B cell (primary cell): ENCODE results near the gene BRD3. TPM values are rescaled to one million over a fixed set of nuclear protein-coding genes. Genes with fewer than 3 reads are reported as not detected.

Experiments
- ATAC-seq: fragments of 200-7000 bp; cut with Tn5 transposase; one replicate; pipeline ENCODE4 v1.10.0; 2021; ENCODE audit warnings: low read depth, mild to moderate bottlenecking, moderate number of reproducible peaks, moderate library complexity
- CTCF ChIA-PET: fragments of 350-600 bp; sonication (Branson Sonifier 250); formaldehyde crosslinking; loops from one replicate; lab custom pipeline; 2021; ENCODE audit warnings: antibody characterized with exemption, inconsistent platforms; lab: Charles Lee
- POLR2A ChIA-PET: fragments of 350-600 bp; sonication (Branson Sonifier 250); formaldehyde crosslinking; loops from one replicate; lab custom pipeline; 2021; ENCODE audit warnings: antibody characterized with exemption; lab: Charles Lee
- DNase-seq: peaks from one replicate; pipeline ENCODE4 v3.0.0; 2013
- H2AFZ ChIP-seq: 2 replicates; pipeline ENCODE4 v1.6.1; 2012; ENCODE audit warnings: mild to moderate bottlenecking, low read depth, low read length; ENCODE audit not compliant: insufficient read depth, poor library complexity, severe bottlenecking
- H3K27ac ChIP-seq, 2 donors: 1 replicate in 1 of 2; 2 replicates in 1 of 2; pipeline ENCODE4 v1.5.1; 2012 to 2013; ENCODE audit warnings: low read length in 2 of 2, mild to moderate bottlenecking in 2 of 2, moderate library complexity in 1 of 2
- H3K27me3 ChIP-seq, 4 experiments: fragments of 200-600 bp in 1 of 4; sonication (generic) in 1 of 4; replicated peaks in 1 of 4; 1 replicate in 2 of 4; 2 replicates in 2 of 4; pipeline versions ENCODE4 v1.6.1 to v1.7.0; 2013 to 2016; ENCODE audit warnings: low read length in 3 of 4, mild to moderate bottlenecking in 2 of 4, mixed read lengths in 1 of 4, moderate library complexity in 1 of 4; ENCODE audit not compliant: insufficient read depth in 4 of 4, control insufficient read depth in 3 of 4; ENCODE audit errors: control extremely low read depth in 1 of 4
- H3K36me3 ChIP-seq, 2 experiments: replicated peaks in 1 of 2; 1 replicate in 1 of 2; 2 replicates in 1 of 2; pipeline versions ENCODE4 v1.6.1 to v1.7.1; 2013; ENCODE audit warnings: low read length in 1 of 2; ENCODE audit not compliant: insufficient read depth in 2 of 2, control insufficient read depth in 1 of 2; ENCODE audit errors: control extremely low read depth in 1 of 2, extremely low read depth in 1 of 2
- H3K4me1 ChIP-seq, 2 donors: fragments of 200-600 bp in 1 of 2; sonication (generic) in 1 of 2; 1 replicate in 1 of 2; 2 replicates in 1 of 2; pipeline versions ENCODE4 v1.5.1 to v1.6.1; 2013 to 2017; ENCODE audit warnings: low read length in 2 of 2; ENCODE audit not compliant: control insufficient read depth in 2 of 2, insufficient read depth in 2 of 2
- H3K4me2 ChIP-seq: replicated peaks from 2 replicates; pipeline ENCODE3; 2012; ENCODE audit warnings: mild to moderate bottlenecking, low read depth, low read length; ENCODE audit not compliant: poor library complexity, severe bottlenecking
- H3K4me3 ChIP-seq, 5 experiments: fragments of 200-600 bp in 1 of 5; sonication (generic) in 1 of 5; 1 replicate in 3 of 5; 2 replicates in 2 of 5; pipeline versions ENCODE4 v1.5.1 to v1.7.0; 2011 to 2016; ENCODE audit warnings: low read length in 4 of 5, mild to moderate bottlenecking in 4 of 5, low read depth in 2 of 5, control low read depth in 1 of 5, moderate library complexity in 1 of 5; ENCODE audit not compliant: insufficient read depth in 1 of 5; ENCODE audit errors: control extremely low read depth in 1 of 5, extremely low read depth in 1 of 5
- H3K79me2 ChIP-seq: fragments of 200-600 bp; sonication (generic); one replicate; pipeline ENCODE4 v1.6.0; 2016; ENCODE audit warnings: low read length; ENCODE audit not compliant: control insufficient read depth, insufficient read depth
- H3K9ac ChIP-seq: fragments of 200-600 bp; sonication (generic); 2 replicates; pipeline ENCODE4 v1.6.1; 2017; ENCODE audit warnings: mild to moderate bottlenecking, low read length, moderate library complexity
- H3K9me3 ChIP-seq, 3 donors: one replicate each; pipeline versions ENCODE4 v1.6.1 to v1.7.1; 2013; ENCODE audit warnings: low read length in 2 of 3; ENCODE audit not compliant: control insufficient read depth in 2 of 3, insufficient read depth in 1 of 3; ENCODE audit errors: control extremely low read depth in 1 of 3
- H4K20me1 ChIP-seq: 2 replicates; pipeline ENCODE4 v1.6.0; 2012; ENCODE audit warnings: mild to moderate bottlenecking, low read length; ENCODE audit not compliant: insufficient read depth, control insufficient read depth, poor library complexity, severe bottlenecking
- H3K27ac Mint-ChIP-seq: one replicate; pipeline ENCODE4 v1.8.0; 2021; ENCODE audit warnings: mixed read lengths
- H3K27me3 Mint-ChIP-seq: one replicate; pipeline ENCODE4 v1.8.0; 2021; ENCODE audit warnings: mixed read lengths
- H3K4me1 Mint-ChIP-seq: one replicate; pipeline ENCODE4 v1.8.0; 2021; ENCODE audit warnings: mixed read lengths
- H3K4me3 Mint-ChIP-seq: one replicate; pipeline ENCODE4 v1.8.0; 2021; ENCODE audit warnings: mixed read lengths
- H3K9me3 Mint-ChIP-seq: one replicate; pipeline ENCODE4 v1.8.0; 2022; ENCODE audit warnings: mixed read lengths; ENCODE audit not compliant: insufficient read depth
- CTCF ChIP-seq: fragments of 200-600 bp; IDR thresholded peaks from one replicate; pipeline ENCODE4 v1.8.0; 2022; ENCODE audit warnings: antibody characterized with exemption, mild to moderate bottlenecking
- EZH2 ChIP-seq: IDR thresholded peaks from 2 replicates; pipeline ENCODE4 v1.6.1; 2012; ENCODE audit warnings: borderline replicate concordance, low read depth, mild to moderate bottlenecking, moderate library complexity, low read length; ENCODE audit not compliant: insufficient read depth, poor library complexity, severe bottlenecking
- WGBS: methylation state at CpG from one replicate; pipeline ENCODE4 v1.1.5; 2013; ENCODE audit warnings: missing lambda C conversion rate; ENCODE audit not compliant: insufficient coverage; 5-methylcytosine and 5-hydroxymethylcytosine counted together
- intact Hi-C: fragments of 100-400 bp; cut with micrococcal nuclease; formaldehyde crosslinking; loops from one replicate; pipeline ENCODE4 v1.10.0; 2022
- polyA plus RNA-seq: library from polyadenylated mRNA; depleted of rRNA; stranded (reverse); fragments of >200 nt; gene quantifications from 2 replicates; pipeline ENCODE4 v1.2.3, GENCODE V29; 2012
- total RNA-seq, 2 donors: library from RNA; stranded (reverse); fragments of 120-200 nt in 1 of 2; gene quantifications; 1 replicate in 1 of 2; 2 replicates in 1 of 2; pipeline versions ENCODE4 v1.2.3 to v1.2.4, GENCODE V29; 2013 to 2022

The BRD3 gene
- total and polyA plus RNA-seq, 2 donors (not counting 1 experiment from before 2014, with no cell fraction given): 8.9 to 38.0 TPM

GRCh38 chr9:134051319-134051718 lies 16.5 kb downstream of the BRD3 start:
- Histone ChIP-seq H4K20me1 (peaks cover 63% of the 10 kb centered on the region), H3K36me3 (peaks cover 0 to 67% of the 10 kb centered on the region in 2 experiments), H2AFZ (no peak overlapping the region), H3K9ac (no peak overlapping the region), H3K27ac (no peak overlapping the region), H3K4me1 (peaks cover 0 to 11% of the 10 kb centered on the region in 2 donors), H3K4me3 (no peak overlapping the region), H3K79me2 (peaks cover 42% of the 10 kb centered on the region), H3K9me3 (no peaks in the 10 kb centered on the region), H3K4me2 (no peak overlapping the region), H3K27me3 (no peaks in the 10 kb centered on the region)
- no peaks in the 10 kb centered on the region for H3K27me3 Mint-ChIP-seq
- DNase-seq (no peak), ATAC-seq (no peak)
- no peak overlapping the region for H3K27ac Mint-ChIP-seq
- intact Hi-C loops: no loop called here
- ChIA-PET CTCF (interaction anchor here (0.7 kb wide), 1 partner anchor 432 kb away, joined by 3 read pairs; no protein-coding TSS in a partner anchor), POLR2A (no interaction called here)
- 99% methylated on average over 11 of the region's 16 CpGs for WGBS
- peaks cover 7% of the 10 kb centered on the region for H3K4me1 Mint-ChIP-seq
- H3K4me3 Mint-ChIP-seq: no peak overlapping the region
- H3K9me3 Mint-ChIP-seq: no peaks in the 10 kb centered on the region
- TF ChIP-seq EZH2: no peak
- no peak for TF ChIP-seq CTCF

- intact Hi-C loops: no loop called here
- Mint-ChIP-seq H3K27me3 (no peaks in the 10 kb centered on the region), H3K9me3 (no peaks in the 10 kb centered on the region), H3K4me1 (peaks cover 3% of the 10 kb centered on the region), H3K4me3 (no peak overlapping the region), H3K27ac (no peak overlapping the region)
- no peak overlapping the region for H3K27ac ChIP-seq
- ATAC-seq (no peak), DNase-seq (no peak)
- H3K9me3 ChIP-seq: no peaks in the 10 kb centered on the region
- peaks cover 36% of the 10 kb centered on the region for H3K79me2 ChIP-seq
- no peak overlapping the region for H3K4me3 ChIP-seq
- peaks cover 0 to 72% of the 10 kb centered on the region in 2 experiments for H3K36me3 ChIP-seq
- TF ChIP-seq CTCF (no peak), EZH2 (no peak)
- POLR2A ChIA-PET: no interaction called here
- CTCF ChIA-PET: no interaction called here
- no peak overlapping the region for H3K4me2 ChIP-seq
- peaks cover 0 to 8% of the 10 kb centered on the region in 2 donors for H3K4me1 ChIP-seq
- WGBS: 91% methylated on average over 14 of the region's 14 CpGs
- H3K27me3 ChIP-seq: no peaks in the 10 kb centered on the region
- peaks cover 59% of the 10 kb centered on the region for H4K20me1 ChIP-seq
- no peak overlapping the region for H3K9ac ChIP-seq
- H2AFZ ChIP-seq: no peak overlapping the region
Observed at GRCh38 chr9:134050726-134051125, 17.1 kb downstream of the BRD3 start.
